Kidney (tissue), 14 donors: ENCODE results near the gene CAMK2B. TPM values are rescaled to one million over a fixed set of nuclear protein-coding genes. Genes with fewer than 3 reads are reported as not detected.

Source experiments
- DNase-seq, 5 donors: peaks; one replicate each; pipeline ENCODE4 v3.0.0-alpha.2; 2013 to 2020
- FAIRE-seq: peaks from 2 replicates; lab custom pipeline; 2012; peaks lifted over from hg19 to GRCh38; lab: Jason Lieb, UNC
- H3K27ac ChIP-seq, 2 donors: one replicate each; pipeline ENCODE4 v1.7.0; 2013; ENCODE audit warnings: low read depth in 2 of 2, low read length in 2 of 2, inconsistent platforms in 1 of 2
- H3K27me3 ChIP-seq: one replicate; pipeline ENCODE4 v1.7.1; 2013; ENCODE audit warnings: low read length, inconsistent platforms; ENCODE audit not compliant: control insufficient read depth, insufficient read depth
- H3K36me3 ChIP-seq, 3 donors: one replicate each; pipeline versions ENCODE4 v1.7.0 to v1.7.1; 2013; ENCODE audit warnings: low read length in 3 of 3, control low read depth in 1 of 3, inconsistent platforms in 1 of 3; ENCODE audit not compliant: insufficient read depth in 3 of 3, control insufficient read depth in 2 of 3
- H3K4me1 ChIP-seq, 3 donors: one replicate each; pipeline versions ENCODE4 v1.7.0 to v1.7.1; 2013; ENCODE audit warnings: low read length in 3 of 3, inconsistent platforms in 1 of 3, low read depth in 1 of 3; ENCODE audit not compliant: control insufficient read depth in 2 of 3, insufficient read depth in 2 of 3
- H3K4me3 ChIP-seq, 3 donors: one replicate each; pipeline versions ENCODE4 v1.7.0 to v1.8.1; 2013; ENCODE audit warnings: low read length in 3 of 3, control low read depth in 1 of 3, inconsistent platforms in 1 of 3
- H3K9ac ChIP-seq, 3 donors: one replicate each; pipeline versions ENCODE4 v1.7.0 to v1.7.1; 2013; ENCODE audit warnings: low read length in 3 of 3, control low read depth in 1 of 3, inconsistent platforms in 1 of 3
- H3K9me3 ChIP-seq, 3 donors: one replicate each; pipeline versions ENCODE4 v1.7.0 to v1.7.1; 2013; ENCODE audit warnings: low read length in 3 of 3, control low read depth in 1 of 3, inconsistent platforms in 1 of 3; ENCODE audit not compliant: control insufficient read depth in 2 of 3, insufficient read depth in 1 of 3
- intact Hi-C: fragments of 100-400 bp; cut with DNase I; formaldehyde crosslinking; loops from one replicate; pipeline ENCODE4 v1.11.1; 2022
- polyA plus RNA-seq: library from polyadenylated mRNA; stranded (reverse); fragments of 350-450 nt; fragmentation: Illumina TruSeq; extraction: RNeasy Lipid Tissue Mini Kit (QIAGEN cat#74804); gene quantifications from one replicate; pipeline ENCODE4 v1.2.3, GENCODE V29; 2014; ENCODE audit warnings: low read depth, low replicate concordance; ENCODE audit not compliant: insufficient read depth
- total RNA-seq: library from RNA; stranded (reverse); fragmentation: NEBNext Ultra II Directional; extraction: Animal tissue kit (Norgen Biotek cat#: 25700); gene quantifications from one replicate; pipeline ENCODE4 v1.2.1, GENCODE V29; 2021
- TF ChIP-seq, protein P1 (sequence below): IDR thresholded peaks from 3 replicates; pipeline ENCODE4 v1.5.1; 2012; ENCODE audit warnings: mild to moderate bottlenecking, moderate library complexity, borderline replicate concordance; ENCODE audit not compliant: insufficient read depth; ENCODE audit errors: extremely low read depth
- donor health status: control.
- donor health status: control.
- donor health status: control.
- donor health status: control.
- donor health status: control.
- donor health status: DM: yes; HTN: yes; CAD: no.
- donor health status: Normal renal cell carcinoma (clear cell type).

Gene CAMK2B
- total and polyA plus RNA-seq, 2 donors from 2014 or later, result 1.1 to 3.2 TPM

GRCh38 chr7:44367475-44368043 is 42.2 kb upstream of the CAMK2B start:
- Histone ChIP-seq H3K9me3 (no peaks in the 10 kb centered on the region), H3K9ac (no peak overlapping the region), H3K27me3 (no peaks in the 10 kb centered on the region), H3K4me1 (no peaks in the 10 kb centered on the region), H3K27ac (no peak overlapping the region), H3K36me3 (no peaks in the 10 kb centered on the region), H3K4me3 (no peak overlapping the region)
- peak in 1 of 5 donors; percentile 41 for DNase-seq
- TF ChIP-seq, protein P1, sequence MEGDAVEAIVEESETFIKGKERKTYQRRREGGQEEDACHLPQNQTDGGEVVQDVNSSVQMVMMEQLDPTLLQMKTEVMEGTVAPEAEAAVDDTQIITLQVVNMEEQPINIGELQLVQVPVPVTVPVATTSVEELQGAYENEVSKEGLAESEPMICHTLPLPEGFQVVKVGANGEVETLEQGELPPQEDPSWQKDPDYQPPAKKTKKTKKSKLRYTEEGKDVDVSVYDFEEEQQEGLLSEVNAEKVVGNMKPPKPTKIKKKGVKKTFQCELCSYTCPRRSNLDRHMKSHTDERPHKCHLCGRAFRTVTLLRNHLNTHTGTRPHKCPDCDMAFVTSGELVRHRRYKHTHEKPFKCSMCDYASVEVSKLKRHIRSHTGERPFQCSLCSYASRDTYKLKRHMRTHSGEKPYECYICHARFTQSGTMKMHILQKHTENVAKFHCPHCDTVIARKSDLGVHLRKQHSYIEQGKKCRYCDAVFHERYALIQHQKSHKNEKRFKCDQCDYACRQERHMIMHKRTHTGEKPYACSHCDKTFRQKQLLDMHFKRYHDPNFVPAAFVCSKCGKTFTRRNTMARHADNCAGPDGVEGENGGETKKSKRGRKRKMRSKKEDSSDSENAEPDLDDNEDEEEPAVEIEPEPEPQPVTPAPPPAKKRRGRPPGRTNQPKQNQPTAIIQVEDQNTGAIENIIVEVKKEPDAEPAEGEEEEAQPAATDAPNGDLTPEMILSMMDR, result no peak
- intact Hi-C loops, result no loop called here
- FAIRE-seq, result no peak

DNA sequence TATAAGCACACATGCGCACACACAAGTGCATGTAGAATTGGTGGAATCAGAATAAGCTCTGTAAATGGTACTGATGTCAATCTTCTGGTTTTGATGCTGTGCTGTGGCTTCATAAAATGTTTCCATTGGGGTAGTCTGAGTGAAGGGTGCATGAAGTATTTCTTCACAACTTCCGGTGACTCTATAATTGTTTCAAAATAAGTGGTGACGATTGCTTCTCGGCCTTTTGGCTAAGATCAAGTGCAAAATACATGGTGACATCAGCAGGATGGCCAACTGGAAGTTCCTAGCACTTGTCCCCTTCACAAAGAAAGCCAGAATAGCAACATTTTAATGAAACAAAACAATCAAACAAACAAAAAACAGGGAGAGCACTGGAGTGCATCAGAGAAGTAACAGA is 41.6 kb upstream of the CAMK2B start:
- Histone ChIP-seq H3K27ac (no peak overlapping the region), H3K9ac (no peak overlapping the region), H3K36me3 (no peaks in the 10 kb centered on the region), H3K9me3 (no peaks in the 10 kb centered on the region), H3K27me3 (no peaks in the 10 kb centered on the region), H3K4me1 (no peaks in the 10 kb centered on the region), H3K4me3 (no peak overlapping the region)
- intact Hi-C loops, result no loop called here
- TF ChIP-seq, protein P1, result no peak
- DNase-seq (no peak), FAIRE-seq (no peak)

DNA sequence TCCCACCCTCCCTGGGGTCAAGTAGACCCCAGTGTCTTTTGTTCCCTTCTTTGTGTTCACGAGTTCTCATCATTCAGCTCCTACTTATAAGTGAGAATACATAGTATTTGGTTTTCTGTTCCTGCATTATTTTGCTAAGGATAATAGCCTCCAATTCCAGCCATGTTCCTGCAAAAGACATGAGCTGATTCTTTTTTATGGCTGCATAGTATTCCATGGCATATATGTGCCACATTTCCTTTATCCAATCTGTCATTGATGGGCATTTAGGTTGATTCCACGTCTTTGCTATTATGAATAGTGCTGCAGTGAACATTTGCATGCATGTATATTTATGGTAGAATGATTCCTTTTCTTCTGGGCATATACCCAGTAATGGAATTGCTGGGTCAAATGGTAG is 28.3 kb upstream of the CAMK2B start:
- Histone ChIP-seq H3K9ac (no peak overlapping the region), H3K36me3 (no peaks in the 10 kb centered on the region), H3K27ac (no peak overlapping the region), H3K27me3 (no peaks in the 10 kb centered on the region), H3K4me1 (no peaks in the 10 kb centered on the region), H3K4me3 (no peak overlapping the region), H3K9me3 (no peaks in the 10 kb centered on the region)
- DNase-seq (no peak), FAIRE-seq (no peak)
- intact Hi-C loops, result no loop called here
- TF ChIP-seq, protein P1, result no peak
